Peyer's patch (tissue), 4 donors: ENCODE data around the gene CNNM2.

Source experiments
- CTCF ChIP-seq, 6 experiments: fragments of 450-650 bp in 4 of 6; fragments of 200-600 bp in 2 of 6; sonication (generic) in 1 of 6; IDR thresholded peaks; one replicate each; pipeline ENCODE4 v1.5.1; 2017 to 2019; ENCODE audit warnings: antibody characterized with exemption in 6 of 6, mild to moderate bottlenecking in 3 of 6, moderate library complexity in 1 of 6
- POLR2A ChIP-seq, 2 donors: fragments of 450-650 bp; IDR thresholded peaks; one replicate each; pipeline ENCODE4 v1.5.1; 2017; ENCODE audit warnings: antibody characterized with exemption in 2 of 2, mild to moderate bottlenecking in 2 of 2, moderate library complexity in 2 of 2

- TF ChIP-seq CTCF (IDR thresholded peaks at IDR 0.05) (no peak), POLR2A (IDR thresholded peaks at IDR 0.05) (no peak)
These were observed 95.3 kb downstream of the CNNM2 start for GRCh38 chr10:103013416-103013815.
